Liver (tissue), 9 donors: ENCODE data around the gene OR10G7. TPM values are rescaled to one million over a fixed set of nuclear protein-coding genes. Genes with fewer than 3 reads are reported as not detected.

Experiments
- DNase-seq: peaks from one replicate; pipeline ENCODE4 v3.0.0-alpha.2; 2017; ENCODE audit warnings: low spot score
- H3K27ac ChIP-seq, 2 donors: one replicate each; pipeline ENCODE4 v1.7.0; 2013; ENCODE audit warnings: inconsistent platforms in 2 of 2, low read length in 2 of 2, control low read depth in 1 of 2, low read depth in 1 of 2, mild to moderate bottlenecking in 1 of 2
- H3K27me3 ChIP-seq, 4 donors: one replicate each; pipeline versions ENCODE4 v1.6.1 to v1.7.0; 2013; ENCODE audit warnings: low read length in 3 of 4, inconsistent platforms in 1 of 4, mild to moderate bottlenecking in 1 of 4, moderate library complexity in 1 of 4; ENCODE audit not compliant: control insufficient read depth in 4 of 4, insufficient read depth in 4 of 4
- H3K36me3 ChIP-seq, 4 donors: one replicate each; pipeline versions ENCODE4 v1.6.1 to v1.7.0; 2013; ENCODE audit warnings: low read length in 3 of 4, mild to moderate bottlenecking in 3 of 4, low read depth in 1 of 4, moderate library complexity in 1 of 4; ENCODE audit not compliant: control insufficient read depth in 4 of 4, insufficient read depth in 3 of 4
- H3K4me1 ChIP-seq, 4 donors: one replicate each; pipeline versions ENCODE4 v1.6.1 to v1.7.0; 2013; ENCODE audit warnings: low read length in 3 of 4, mild to moderate bottlenecking in 3 of 4, moderate library complexity in 1 of 4; ENCODE audit not compliant: control insufficient read depth in 4 of 4, insufficient read depth in 4 of 4
- H3K4me3 ChIP-seq, 3 donors: one replicate each; pipeline versions ENCODE4 v1.6.1 to v1.7.0; 2013; ENCODE audit warnings: low read length in 3 of 3, control low read depth in 1 of 3, low read depth in 1 of 3, mild to moderate bottlenecking in 1 of 3
- H3K9ac ChIP-seq, 2 donors: one replicate each; pipeline ENCODE4 v1.7.0; 2013; ENCODE audit warnings: low read length in 2 of 2, mild to moderate bottlenecking in 2 of 2, moderate library complexity in 2 of 2, control low read depth in 1 of 2, low read depth in 1 of 2
- H3K9me3 ChIP-seq, 4 donors: one replicate each; pipeline versions ENCODE4 v1.6.1 to v1.7.0; 2013; ENCODE audit warnings: low read length in 3 of 4; ENCODE audit not compliant: control insufficient read depth in 4 of 4
- ATF3 ChIP-seq: IDR thresholded peaks from 2 replicates; pipeline ENCODE4 v1.6.1; 2016; ENCODE audit warnings: antibody characterized with exemption
- CTCF ChIP-seq: fragments of 150-350 bp; IDR thresholded peaks from 2 replicates; pipeline ENCODE4 v1.5.1; 2017; ENCODE audit warnings: improper control_type of control experiment, low read depth, low read length; ENCODE audit not compliant: missing input control
- EGR1 ChIP-seq, 2 donors: IDR thresholded peaks; 2 replicates each; pipeline ENCODE4 v1.6.1; 2016 to 2018; ENCODE audit warnings: antibody characterized with exemption in 2 of 2, low read depth in 2 of 2
- FOXA1 ChIP-seq: IDR thresholded peaks from 2 replicates; pipeline ENCODE4 v1.6.1; 2016; ENCODE audit warnings: antibody characterized with exemption
- FOXA2 ChIP-seq: IDR thresholded peaks from 2 replicates; pipeline ENCODE4 v1.6.1; 2016; ENCODE audit warnings: antibody characterized with exemption
- GABPA ChIP-seq, 2 donors: IDR thresholded peaks in 1 of 2; conservative IDR thresholded peaks in 1 of 2; 2 replicates each; pipeline ENCODE4 v1.6.1; 2016; ENCODE audit warnings: antibody characterized with exemption in 2 of 2, mild to moderate bottlenecking in 1 of 2, moderate library complexity in 1 of 2
- HNF4A ChIP-seq, 2 donors: conservative IDR thresholded peaks; 2 replicates each; pipeline ENCODE4 v1.6.1; 2016; ENCODE audit warnings: antibody characterized with exemption in 2 of 2, mild to moderate bottlenecking in 2 of 2
- HNF4G ChIP-seq: IDR thresholded peaks from 2 replicates; pipeline ENCODE4 v1.6.1; 2016; ENCODE audit warnings: antibody characterized with exemption
- JUND ChIP-seq, 2 donors: IDR thresholded peaks; 2 replicates each; pipeline ENCODE4 v1.6.1; 2016; ENCODE audit warnings: antibody characterized with exemption in 2 of 2
- NR2F2 ChIP-seq: IDR thresholded peaks from 2 replicates; pipeline ENCODE4 v1.6.1; 2016; ENCODE audit warnings: antibody characterized with exemption
- RAD21 ChIP-seq, 2 donors: IDR thresholded peaks; 2 replicates each; pipeline ENCODE4 v1.6.1; 2016; ENCODE audit warnings: antibody characterized with exemption in 2 of 2, mild to moderate bottlenecking in 2 of 2
- RXRA ChIP-seq, 2 donors: IDR thresholded peaks; 2 replicates each; pipeline ENCODE4 v1.6.1; 2017 to 2018; ENCODE audit warnings: antibody characterized with exemption in 2 of 2, mild to moderate bottlenecking in 1 of 2
- SP1 ChIP-seq: IDR thresholded peaks from 2 replicates; pipeline ENCODE4 v1.6.1; 2018; ENCODE audit warnings: antibody characterized with exemption, mild to moderate bottlenecking
- TAF1 ChIP-seq: conservative IDR thresholded peaks from 2 replicates; pipeline ENCODE4 v1.6.1; 2016; ENCODE audit warnings: antibody characterized with exemption, mild to moderate bottlenecking
- WGBS: extraction: QIAGEN DNeasy Blood & Tissue Kit; methylation state at CpG from one replicate; pipeline ENCODE4 v1.1.7; 2013; 5-methylcytosine and 5-hydroxymethylcytosine counted together
- polyA plus RNA-seq, 2 donors: library from polyadenylated mRNA; stranded (reverse) in 1 of 2; unstranded in 1 of 2; fragments of 200-250 nt in 1 of 2; fragments of >200 nt in 1 of 2; fragmentation: Nextera tagmentation in 1 of 2; extraction: Ambion mirVana in 1 of 2; gene quantifications; one replicate each; pipeline versions ENCODE4 v1.2.1 to v1.2.3, GENCODE V29; 2013 to 2015
- total RNA-seq, 2 donors: library from RNA; depleted of rRNA; stranded (reverse); fragments of >200 nt; gene quantifications; one replicate each; pipeline ENCODE4 v1.2.3, GENCODE V29; 2014
- TF ChIP-seq, protein P1 (sequence below): IDR thresholded peaks from 2 replicates; pipeline ENCODE4 v1.6.1; 2016; ENCODE audit warnings: antibody characterized with exemption
- TF ChIP-seq, protein P2 (sequence below): IDR thresholded peaks from 2 replicates; pipeline ENCODE4 v1.6.1; 2016; ENCODE audit warnings: antibody characterized with exemption
- TF ChIP-seq, protein P3 (sequence below): IDR thresholded peaks from 2 replicates; pipeline ENCODE4 v1.6.1; 2016; ENCODE audit warnings: antibody characterized with exemption, mild to moderate bottlenecking
- donor health status: healthy.
- donor health status: healthy.
- donor health status: healthy.
- donor health status: healthy.
- donor health status: healthy.

The OR10G7 gene
- total and polyA plus RNA-seq, 4 donors, result not detected

DNA sequence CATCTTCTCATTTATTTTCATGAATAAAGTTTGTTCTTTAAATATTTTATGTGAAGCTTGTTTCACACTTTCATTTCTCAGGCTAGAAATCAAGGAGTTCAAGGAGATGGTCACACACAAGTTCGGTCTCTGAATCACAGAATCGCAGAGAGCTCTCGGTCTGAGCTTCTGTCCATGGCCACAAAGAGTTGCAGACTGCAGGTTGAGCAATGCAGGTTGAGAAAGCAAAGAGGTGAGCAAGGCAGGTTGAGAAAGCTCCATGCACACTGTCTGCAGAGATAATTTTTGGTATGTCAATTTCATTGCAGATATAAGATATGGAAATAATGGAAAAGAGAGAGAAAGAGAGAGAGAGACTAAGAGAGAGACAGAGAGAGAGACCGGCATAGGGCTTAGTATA lies 41.2 kb upstream of the OR10G7 start:
- Histone ChIP-seq H3K4me3 (no peak overlapping the region), H3K9me3 (no peaks in the 10 kb centered on the region), H3K36me3 (no peaks in the 10 kb centered on the region), H3K27me3 (peaks cover 0 to 9% (median 4%) of the 10 kb centered on the region in 4 donors), H3K9ac (no peak overlapping the region), H3K27ac (no peak overlapping the region), H3K4me1 (no peaks in the 10 kb centered on the region)
- TF ChIP-seq GABPA (IDR thresholded peaks at IDR 0.05 in 1 of 2, conservative IDR thresholded peaks at IDR 0.05 in 1 of 2) (no peak), NR2F2 (no peak), TAF1 (no peak), SP1 (no peak), HNF4G (no peak), FOXA2 (no peak), ATF3 (no peak), RXRA (IDR thresholded peaks at IDR 0.05) (no peak), EGR1 (IDR thresholded peaks at IDR 0.05; ENCODE audit: low read depth in 2 of 2) (no peak), FOXA1 (no peak), CTCF (no peak), JUND (IDR thresholded peaks at IDR 0.05) (no peak), HNF4A (conservative IDR thresholded peaks at IDR 0.05) (no peak), RAD21 (IDR thresholded peaks at IDR 0.05) (no peak)
- TF ChIP-seq, protein P1, sequence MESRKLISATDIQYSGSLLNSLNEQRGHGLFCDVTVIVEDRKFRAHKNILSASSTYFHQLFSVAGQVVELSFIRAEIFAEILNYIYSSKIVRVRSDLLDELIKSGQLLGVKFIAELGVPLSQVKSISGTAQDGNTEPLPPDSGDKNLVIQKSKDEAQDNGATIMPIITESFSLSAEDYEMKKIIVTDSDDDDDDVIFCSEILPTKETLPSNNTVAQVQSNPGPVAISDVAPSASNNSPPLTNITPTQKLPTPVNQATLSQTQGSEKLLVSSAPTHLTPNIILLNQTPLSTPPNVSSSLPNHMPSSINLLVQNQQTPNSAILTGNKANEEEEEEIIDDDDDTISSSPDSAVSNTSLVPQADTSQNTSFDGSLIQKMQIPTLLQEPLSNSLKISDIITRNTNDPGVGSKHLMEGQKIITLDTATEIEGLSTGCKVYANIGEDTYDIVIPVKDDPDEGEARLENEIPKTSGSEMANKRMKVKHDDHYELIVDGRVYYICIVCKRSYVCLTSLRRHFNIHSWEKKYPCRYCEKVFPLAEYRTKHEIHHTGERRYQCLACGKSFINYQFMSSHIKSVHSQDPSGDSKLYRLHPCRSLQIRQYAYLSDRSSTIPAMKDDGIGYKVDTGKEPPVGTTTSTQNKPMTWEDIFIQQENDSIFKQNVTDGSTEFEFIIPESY, result no peak
- TF ChIP-seq, protein P2, sequence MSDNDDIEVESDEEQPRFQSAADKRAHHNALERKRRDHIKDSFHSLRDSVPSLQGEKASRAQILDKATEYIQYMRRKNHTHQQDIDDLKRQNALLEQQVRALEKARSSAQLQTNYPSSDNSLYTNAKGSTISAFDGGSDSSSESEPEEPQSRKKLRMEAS, result no peak
- TF ChIP-seq, protein P3, sequence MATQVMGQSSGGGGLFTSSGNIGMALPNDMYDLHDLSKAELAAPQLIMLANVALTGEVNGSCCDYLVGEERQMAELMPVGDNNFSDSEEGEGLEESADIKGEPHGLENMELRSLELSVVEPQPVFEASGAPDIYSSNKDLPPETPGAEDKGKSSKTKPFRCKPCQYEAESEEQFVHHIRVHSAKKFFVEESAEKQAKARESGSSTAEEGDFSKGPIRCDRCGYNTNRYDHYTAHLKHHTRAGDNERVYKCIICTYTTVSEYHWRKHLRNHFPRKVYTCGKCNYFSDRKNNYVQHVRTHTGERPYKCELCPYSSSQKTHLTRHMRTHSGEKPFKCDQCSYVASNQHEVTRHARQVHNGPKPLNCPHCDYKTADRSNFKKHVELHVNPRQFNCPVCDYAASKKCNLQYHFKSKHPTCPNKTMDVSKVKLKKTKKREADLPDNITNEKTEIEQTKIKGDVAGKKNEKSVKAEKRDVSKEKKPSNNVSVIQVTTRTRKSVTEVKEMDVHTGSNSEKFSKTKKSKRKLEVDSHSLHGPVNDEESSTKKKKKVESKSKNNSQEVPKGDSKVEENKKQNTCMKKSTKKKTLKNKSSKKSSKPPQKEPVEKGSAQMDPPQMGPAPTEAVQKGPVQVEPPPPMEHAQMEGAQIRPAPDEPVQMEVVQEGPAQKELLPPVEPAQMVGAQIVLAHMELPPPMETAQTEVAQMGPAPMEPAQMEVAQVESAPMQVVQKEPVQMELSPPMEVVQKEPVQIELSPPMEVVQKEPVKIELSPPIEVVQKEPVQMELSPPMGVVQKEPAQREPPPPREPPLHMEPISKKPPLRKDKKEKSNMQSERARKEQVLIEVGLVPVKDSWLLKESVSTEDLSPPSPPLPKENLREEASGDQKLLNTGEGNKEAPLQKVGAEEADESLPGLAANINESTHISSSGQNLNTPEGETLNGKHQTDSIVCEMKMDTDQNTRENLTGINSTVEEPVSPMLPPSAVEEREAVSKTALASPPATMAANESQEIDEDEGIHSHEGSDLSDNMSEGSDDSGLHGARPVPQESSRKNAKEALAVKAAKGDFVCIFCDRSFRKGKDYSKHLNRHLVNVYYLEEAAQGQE, result no peak
- DNase-seq, result no peak
- 74% methylated on average over 4 of the region's 4 CpGs for WGBS

- no peak for DNase-seq
- H3K4me1 ChIP-seq, result peaks cover 0 to under 1% (median 0%) of the 10 kb centered on the region in 4 donors
- WGBS, result 75% methylated on average over 3 of the region's 3 CpGs
- H3K4me3 ChIP-seq, result no peak overlapping the region
- H3K9ac ChIP-seq, result no peak overlapping the region
- H3K36me3 ChIP-seq, result no peaks in the 10 kb centered on the region
- peaks cover 0 to 9% (median 4%) of the 10 kb centered on the region in 4 donors for H3K27me3 ChIP-seq
- H3K27ac ChIP-seq, result no peak overlapping the region
- H3K9me3 ChIP-seq, result no peaks in the 10 kb centered on the region
- no peak for TF ChIP-seq FOXA1
- TF ChIP-seq, protein P3, result no peak
- no peak for TF ChIP-seq HNF4G
- no peak for TF ChIP-seq FOXA2
- no peak for TF ChIP-seq NR2F2
- TF ChIP-seq GABPA (IDR thresholded peaks at IDR 0.05 in 1 of 2, conservative IDR thresholded peaks at IDR 0.05 in 1 of 2), result no peak
- no peak for TF ChIP-seq RXRA (IDR thresholded peaks at IDR 0.05)
- no peak for TF ChIP-seq ATF3
- TF ChIP-seq, protein P1, result no peak
- no peak for TF ChIP-seq JUND (IDR thresholded peaks at IDR 0.05)
Measured at GRCh38 chr11:124081483-124081882, 40.4 kb upstream of the OR10G7 start.
